ENCODE results near the gene NABP1. TPM values are rescaled to one million over a fixed set of nuclear protein-coding genes. Genes with fewer than 3 reads are reported as not detected.

NABP1 gene
- total RNA-seq, 1 donor from 2014 or later: 20.5 TPM

DNA sequence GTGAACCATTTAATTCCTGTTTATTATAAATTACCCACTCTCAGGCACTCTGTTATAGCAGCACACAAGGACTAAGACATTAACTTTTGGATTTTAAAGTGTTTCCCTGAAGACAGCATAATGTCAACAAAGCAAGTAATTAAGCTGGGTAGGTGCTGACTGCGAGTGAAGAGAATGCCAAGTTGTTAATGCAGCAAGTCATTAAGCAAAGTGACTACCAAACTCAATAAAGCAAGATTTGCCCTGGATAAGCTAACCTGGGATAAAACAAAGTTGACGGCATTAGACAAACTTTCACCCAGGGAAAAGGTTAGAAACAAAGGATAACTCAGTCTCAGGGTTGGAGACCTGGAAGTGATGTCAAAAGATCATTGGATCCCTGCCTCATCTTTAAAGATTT lies 28.4 kb upstream of the NABP1 start:
- Mint-ChIP-seq H3K27ac (ENCODE audit: unreplicated experiment) (no peak overlapping the region), H3K9me3 (ENCODE audit: unreplicated experiment) (no peaks in the 10 kb centered on the region), H3K36me3 (ENCODE audit: low read depth, unreplicated experiment) (no peaks in the 10 kb centered on the region), H3K4me3 (ENCODE audit: unreplicated experiment) (no peak overlapping the region), H3K4me1 (ENCODE audit: unreplicated experiment) (no peaks in the 10 kb centered on the region), H3K27me3 (ENCODE audit: unreplicated experiment) (no peaks in the 10 kb centered on the region)
- TF ChIP-seq, protein P1, sequence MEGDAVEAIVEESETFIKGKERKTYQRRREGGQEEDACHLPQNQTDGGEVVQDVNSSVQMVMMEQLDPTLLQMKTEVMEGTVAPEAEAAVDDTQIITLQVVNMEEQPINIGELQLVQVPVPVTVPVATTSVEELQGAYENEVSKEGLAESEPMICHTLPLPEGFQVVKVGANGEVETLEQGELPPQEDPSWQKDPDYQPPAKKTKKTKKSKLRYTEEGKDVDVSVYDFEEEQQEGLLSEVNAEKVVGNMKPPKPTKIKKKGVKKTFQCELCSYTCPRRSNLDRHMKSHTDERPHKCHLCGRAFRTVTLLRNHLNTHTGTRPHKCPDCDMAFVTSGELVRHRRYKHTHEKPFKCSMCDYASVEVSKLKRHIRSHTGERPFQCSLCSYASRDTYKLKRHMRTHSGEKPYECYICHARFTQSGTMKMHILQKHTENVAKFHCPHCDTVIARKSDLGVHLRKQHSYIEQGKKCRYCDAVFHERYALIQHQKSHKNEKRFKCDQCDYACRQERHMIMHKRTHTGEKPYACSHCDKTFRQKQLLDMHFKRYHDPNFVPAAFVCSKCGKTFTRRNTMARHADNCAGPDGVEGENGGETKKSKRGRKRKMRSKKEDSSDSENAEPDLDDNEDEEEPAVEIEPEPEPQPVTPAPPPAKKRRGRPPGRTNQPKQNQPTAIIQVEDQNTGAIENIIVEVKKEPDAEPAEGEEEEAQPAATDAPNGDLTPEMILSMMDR (IDR thresholded peaks at IDR 0.05; ENCODE audit: unreplicated experiment): no peak
- DNase-seq (ENCODE audit: low spot score): no peak

DNA sequence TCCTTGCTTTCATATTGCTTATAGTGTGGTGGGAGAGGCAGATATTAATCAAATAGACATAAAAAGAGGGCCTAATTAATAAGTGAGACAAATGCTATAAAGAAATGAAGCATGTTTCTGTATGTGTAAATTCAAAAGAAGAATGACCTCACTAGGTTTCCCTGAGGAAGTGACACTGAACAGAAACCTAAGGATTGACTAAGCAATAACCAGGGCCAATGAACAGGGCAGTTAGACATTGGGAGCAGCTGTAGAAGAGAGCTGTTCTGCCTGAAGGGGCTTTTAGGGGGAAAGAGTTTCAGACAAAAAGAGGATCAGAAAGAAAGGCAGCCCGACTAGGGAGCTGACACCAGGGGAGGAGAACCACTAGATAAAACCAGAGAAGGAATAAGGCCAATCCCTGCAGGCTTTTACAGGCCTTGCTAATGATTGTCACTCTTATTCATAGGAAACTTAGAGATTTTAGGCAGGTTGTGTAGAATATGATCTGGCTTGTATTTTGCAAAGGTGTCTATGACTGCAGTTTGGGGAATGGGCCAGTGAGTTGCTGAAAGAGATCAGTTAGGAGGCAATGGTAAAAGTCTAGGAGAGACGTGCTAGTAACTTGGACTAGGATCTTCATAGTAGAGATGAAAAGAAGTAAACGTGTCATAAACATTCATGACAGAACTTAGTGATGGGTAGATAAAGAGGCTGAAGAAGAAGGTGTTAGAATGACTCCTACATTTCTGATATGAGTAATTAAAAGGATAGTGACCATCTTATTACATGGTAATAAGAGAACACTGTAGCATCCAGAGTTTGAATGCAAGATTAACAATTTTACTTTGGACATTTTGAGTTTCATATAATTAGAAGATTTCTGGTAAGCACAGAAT lies 26.8 kb upstream of the NABP1 start:
- TF ChIP-seq, protein P1 (IDR thresholded peaks at IDR 0.05; ENCODE audit: unreplicated experiment): no peak

DNA sequence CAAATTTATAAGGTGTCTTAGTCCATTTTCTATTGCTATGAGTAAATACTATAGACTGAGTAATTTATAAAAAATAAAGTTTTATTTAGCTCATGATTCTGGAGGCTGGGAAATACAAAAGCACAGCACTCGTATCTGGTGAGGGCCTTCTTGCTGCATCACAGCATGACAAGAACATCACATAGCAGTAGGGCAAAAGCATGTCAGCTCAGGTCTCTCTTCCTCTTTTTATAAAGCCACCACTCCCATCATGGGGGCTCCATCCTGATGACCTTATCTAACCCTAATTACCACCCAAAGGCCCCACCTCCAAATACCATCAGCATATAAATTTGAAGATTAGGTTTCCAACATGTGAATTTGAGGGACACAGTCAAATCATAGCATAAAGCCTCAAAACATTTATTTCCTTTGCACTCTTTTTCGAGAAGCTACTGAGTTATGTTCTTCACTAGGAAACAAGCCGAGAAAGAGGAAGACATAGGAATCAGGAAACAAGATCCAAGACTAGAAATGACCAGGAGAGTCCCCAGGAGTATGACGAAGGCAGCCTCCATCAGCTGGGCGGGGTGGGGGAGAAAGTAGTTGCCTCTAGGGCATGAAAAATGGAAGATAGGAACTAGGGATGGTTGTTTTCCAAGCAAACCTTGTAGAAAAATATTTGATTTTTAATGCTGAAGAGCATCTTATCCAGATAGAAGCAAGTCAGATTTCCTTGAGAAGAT lies 24.1 kb upstream of the NABP1 start:
- Mint-ChIP-seq H3K27me3 (ENCODE audit: unreplicated experiment) (no peaks in the 10 kb centered on the region), H3K9me3 (ENCODE audit: unreplicated experiment) (no peaks in the 10 kb centered on the region), H3K4me3 (ENCODE audit: unreplicated experiment) (no peak overlapping the region), H3K4me1 (ENCODE audit: unreplicated experiment) (peaks cover 6% of the 10 kb centered on the region), H3K36me3 (ENCODE audit: low read depth, unreplicated experiment) (no peaks in the 10 kb centered on the region), H3K27ac (ENCODE audit: unreplicated experiment) (no peak overlapping the region)
- DNase-seq (ENCODE audit: low spot score): no peak
- TF ChIP-seq, protein P1 (IDR thresholded peaks at IDR 0.05; ENCODE audit: unreplicated experiment): no peak

More for the DNA sequence above, 26.8 kb upstream of the NABP1 start:
- Mint-ChIP-seq H3K27me3 (ENCODE audit: unreplicated experiment) (no peaks in the 10 kb centered on the region), H3K4me3 (ENCODE audit: unreplicated experiment) (no peak overlapping the region), H3K4me1 (ENCODE audit: unreplicated experiment) (no peaks in the 10 kb centered on the region), H3K36me3 (ENCODE audit: low read depth, unreplicated experiment) (no peaks in the 10 kb centered on the region), H3K9me3 (ENCODE audit: unreplicated experiment) (no peaks in the 10 kb centered on the region), H3K27ac (ENCODE audit: unreplicated experiment) (no peak overlapping the region)
- no peak for DNase-seq (ENCODE audit: low spot score)

DNA sequence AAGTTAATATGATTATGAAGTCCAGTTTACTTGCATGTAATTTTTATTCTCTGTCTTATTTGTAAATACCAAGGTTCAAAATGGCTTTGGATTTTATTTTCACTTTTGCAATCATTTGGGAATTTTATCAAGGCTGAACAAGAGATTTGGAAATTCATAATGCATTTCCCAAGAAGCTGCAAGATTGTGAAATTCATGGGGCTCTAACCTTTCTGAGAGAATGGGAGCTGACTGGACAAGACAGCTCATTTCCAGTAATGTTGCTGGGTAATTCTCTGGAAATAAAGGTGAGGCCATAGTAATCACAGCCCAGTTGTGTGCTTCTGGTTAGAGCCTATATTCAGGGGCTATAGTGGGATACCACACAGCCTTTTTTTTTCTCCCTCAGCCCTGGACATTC lies 21.5 kb upstream of the NABP1 start:
- DNase-seq (ENCODE audit: low spot score): no peak
- Mint-ChIP-seq H3K36me3 (ENCODE audit: low read depth, unreplicated experiment) (no peaks in the 10 kb centered on the region), H3K4me1 (ENCODE audit: unreplicated experiment) (peaks cover 6% of the 10 kb centered on the region), H3K27me3 (ENCODE audit: unreplicated experiment) (no peaks in the 10 kb centered on the region), H3K27ac (ENCODE audit: unreplicated experiment) (no peak overlapping the region), H3K9me3 (ENCODE audit: unreplicated experiment) (no peaks in the 10 kb centered on the region), H3K4me3 (ENCODE audit: unreplicated experiment) (no peak overlapping the region)
- TF ChIP-seq, protein P1 (IDR thresholded peaks at IDR 0.05; ENCODE audit: unreplicated experiment): no peak

DNA sequence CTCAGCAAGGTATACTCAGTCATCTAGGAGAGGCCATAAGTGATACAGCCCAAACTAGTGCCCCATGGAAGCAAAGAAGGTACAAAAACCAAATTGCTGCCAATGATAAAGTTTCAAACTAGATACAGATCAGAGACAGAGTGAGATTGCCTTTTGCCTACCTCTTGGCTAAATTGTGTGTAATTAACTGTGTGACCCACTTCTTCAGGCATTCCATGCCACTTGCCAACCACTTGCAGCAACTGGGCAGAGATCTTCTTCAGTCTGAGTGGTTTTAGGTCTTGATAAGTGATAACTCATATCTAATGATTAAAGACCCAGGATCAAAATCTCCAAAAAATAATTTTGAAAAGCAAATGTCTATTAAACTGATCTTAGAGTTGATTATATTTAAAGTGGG lies 21.1 kb upstream of the NABP1 start:
- peaks cover 6% of the 10 kb centered on the region for H3K4me1 Mint-ChIP-seq (ENCODE audit: unreplicated experiment)
- DNase-seq (ENCODE audit: low spot score): no peak
- H3K9me3 Mint-ChIP-seq (ENCODE audit: unreplicated experiment): no peaks in the 10 kb centered on the region
- no peaks in the 10 kb centered on the region for H3K36me3 Mint-ChIP-seq (ENCODE audit: low read depth, unreplicated experiment)
- no peak overlapping the region for H3K27ac Mint-ChIP-seq (ENCODE audit: unreplicated experiment)
- TF ChIP-seq, protein P1 (IDR thresholded peaks at IDR 0.05; ENCODE audit: unreplicated experiment): no peak
- H3K27me3 Mint-ChIP-seq (ENCODE audit: unreplicated experiment): no peaks in the 10 kb centered on the region
- no peak overlapping the region for H3K4me3 Mint-ChIP-seq (ENCODE audit: unreplicated experiment)
